GM21619 (cell line): ENCODE measurements around the gene ZNF264.
"Not testable (repeated sequence)": the region's sequence is repeated elsewhere in the genome, so short reads cannot be mapped to it uniquely, and the experiment has no call there.

Experiments
- ATAC-seq: cut with Tn5 transposase; IDR thresholded peaks from one replicate; pipeline ENCODE4 v1.9.1; 2021; ENCODE audit not compliant: unreplicated experiment

The ZNF264 gene

GRCh38 chr19:57191141-57192076 is at the start of gene ZNF264:
Gene ZNF264 (plus strand): TSS chr19:57191500. CDS start chr19:57191914, 414 bp downstream.
- peak; percentile 92 for ATAC-seq

GRCh38 chr19:57141699-57142098 is 49.6 kb upstream of the ZNF264 start:
- ATAC-seq, result no peak

GRCh38 chr19:57152921-57153320 is 38.4 kb upstream of the ZNF264 start:
- no peak for ATAC-seq

GRCh38 chr19:57161985-57162539 is 29.2 kb upstream of the ZNF264 start:
- no peak for ATAC-seq

GRCh38 chr19:57165846-57166245 is 25.5 kb upstream of the ZNF264 start:
- ATAC-seq, result no peak

- ATAC-seq, result no peak
Observed at GRCh38 chr19:57167385-57167784, 23.9 kb upstream of the ZNF264 start, which contains the start of gene DUXA. Gene DUXA (minus strand): TSS chr19:57167485. CDS start chr19:57167443, 42 bp downstream.

- ATAC-seq, result no peak
Observed at GRCh38 chr19:57171551-57172081, 19.7 kb upstream of the ZNF264 start.

DNA sequence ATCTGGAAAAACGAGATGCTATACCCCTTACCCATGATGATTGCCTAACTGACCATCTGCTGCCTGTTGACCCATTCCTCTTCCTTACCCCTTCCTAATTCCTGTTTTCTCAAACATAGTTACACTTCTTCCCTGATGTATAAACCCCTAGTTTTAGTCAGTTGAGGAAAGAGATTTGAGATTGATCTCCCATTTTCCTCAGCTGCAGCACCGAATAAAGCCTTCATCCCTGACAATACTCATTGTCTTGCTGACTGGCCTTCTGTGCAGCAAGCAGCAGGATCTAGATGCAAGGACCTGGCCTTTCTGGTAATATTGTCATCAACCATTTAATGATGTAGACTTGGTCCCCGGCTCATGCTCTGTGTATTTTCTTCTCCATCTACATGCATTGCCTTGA is 999 bp upstream of the ZNF264 start:
- ATAC-seq, result no peak

DNA sequence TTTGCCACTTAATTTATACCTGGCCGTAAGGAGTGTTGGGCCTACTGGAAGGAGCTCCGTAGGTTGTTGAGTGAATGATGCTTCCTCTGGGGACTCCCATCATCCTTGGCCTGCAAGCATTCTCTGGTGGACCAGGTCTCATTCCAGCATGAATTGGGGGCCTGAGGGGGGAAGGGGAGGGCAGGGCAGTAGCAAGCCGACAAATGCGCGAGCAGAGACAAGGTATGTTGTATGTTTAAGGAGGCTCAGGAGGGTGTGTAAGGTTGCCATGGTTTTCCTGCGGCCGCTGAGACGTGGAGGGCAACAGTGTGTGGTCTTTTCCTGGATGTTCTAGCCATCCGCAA is 749 bp downstream of the ZNF264 start:
- ATAC-seq, result no peak

- ATAC-seq, result no peak
Observed at GRCh38 chr19:57192993-57193392, 1.7 kb downstream of the ZNF264 start.

DNA sequence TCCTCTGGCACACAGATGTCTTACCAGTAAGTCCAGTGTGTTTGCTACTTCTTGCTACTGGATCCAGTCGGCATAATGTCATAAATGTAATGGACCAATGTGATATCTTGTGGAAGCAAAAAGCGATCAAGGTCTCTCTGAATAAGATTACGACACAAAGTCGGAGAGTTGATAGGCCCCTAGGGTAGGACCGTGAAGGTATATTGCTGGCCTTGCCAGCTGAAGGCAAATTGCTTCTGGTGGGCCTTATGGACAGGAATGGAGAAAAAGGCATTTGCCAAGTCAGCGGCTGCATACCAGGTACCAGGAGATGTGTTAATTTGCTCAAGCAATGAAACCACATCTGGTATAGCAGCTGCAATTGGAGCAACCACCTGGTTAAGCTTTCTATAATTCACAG is 6.6 kb downstream of the ZNF264 start:
- ATAC-seq, result not testable (repeated sequence)

GRCh38 chr19:57202160-57202559 is 10.9 kb downstream of the ZNF264 start:
- ATAC-seq, result no peak

DNA sequence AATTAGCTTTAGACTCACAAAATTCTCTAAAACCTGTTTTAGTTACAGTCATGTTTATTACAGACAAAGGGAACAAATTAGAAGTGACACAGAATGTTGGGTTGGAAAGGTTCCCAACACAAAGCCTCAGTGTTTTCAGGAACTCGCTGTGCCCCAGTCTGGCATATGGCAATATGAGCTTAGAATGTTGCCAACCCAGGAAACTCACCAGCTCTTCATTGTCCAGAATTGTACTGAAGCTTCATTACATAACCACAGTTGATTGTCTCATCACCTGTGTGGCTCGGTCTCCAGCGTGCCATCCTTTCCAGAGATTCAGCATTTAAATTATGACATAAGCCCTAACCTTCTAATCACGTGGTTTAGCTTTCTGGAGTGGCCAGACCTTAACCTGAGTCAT is 19.1 kb downstream of the ZNF264 start:
- no peak for ATAC-seq

- no peak for ATAC-seq
Observed at GRCh38 chr19:57212109-57212508, 20.8 kb downstream of the ZNF264 start.

- no peak for ATAC-seq
Observed at GRCh38 chr19:57227502-57227901, 36.2 kb downstream of the ZNF264 start.

DNA sequence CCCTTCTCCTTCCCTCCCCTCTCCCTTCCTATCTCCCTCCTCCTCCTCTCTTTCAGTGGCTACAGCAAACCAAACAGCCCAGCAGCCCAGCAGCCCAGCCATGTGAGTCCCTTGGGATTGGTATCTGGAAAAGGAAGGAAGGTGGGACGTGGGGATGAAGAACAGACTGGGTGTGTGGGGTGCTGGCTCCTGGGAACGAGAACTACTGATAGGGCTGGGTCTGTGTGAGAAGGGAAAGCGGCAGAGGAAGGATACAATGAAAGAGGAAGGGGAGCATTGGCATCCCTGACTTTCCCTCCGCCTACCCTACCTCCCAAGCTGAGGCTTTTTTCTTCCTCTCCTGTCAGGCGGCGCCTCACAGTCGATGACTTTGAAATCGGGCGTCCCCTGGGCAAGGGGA is 40.4 kb downstream of the ZNF264 start:
- ATAC-seq, result no peak

GRCh38 chr19:57233207-57233606 is 41.9 kb downstream of the ZNF264 start:
- no peak for ATAC-seq

DNA sequence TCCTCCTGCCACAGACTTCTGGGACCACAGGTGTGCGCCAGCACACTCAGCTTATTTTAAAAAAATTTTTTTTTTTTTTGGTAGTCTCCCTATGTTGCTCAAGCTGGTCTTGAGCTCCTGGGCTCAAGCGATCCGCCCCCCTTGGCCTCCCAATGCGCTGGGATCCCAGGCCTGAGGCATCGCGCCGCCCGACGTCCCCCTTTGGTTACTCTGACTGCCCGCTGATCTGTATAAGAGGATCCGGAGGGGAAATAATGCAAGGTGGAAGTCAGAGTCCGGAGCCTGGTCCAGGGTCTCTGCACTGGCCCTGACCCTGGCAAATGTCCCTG is 48.6 kb downstream of the ZNF264 start:
- peak; percentile 17 for ATAC-seq

DNA sequence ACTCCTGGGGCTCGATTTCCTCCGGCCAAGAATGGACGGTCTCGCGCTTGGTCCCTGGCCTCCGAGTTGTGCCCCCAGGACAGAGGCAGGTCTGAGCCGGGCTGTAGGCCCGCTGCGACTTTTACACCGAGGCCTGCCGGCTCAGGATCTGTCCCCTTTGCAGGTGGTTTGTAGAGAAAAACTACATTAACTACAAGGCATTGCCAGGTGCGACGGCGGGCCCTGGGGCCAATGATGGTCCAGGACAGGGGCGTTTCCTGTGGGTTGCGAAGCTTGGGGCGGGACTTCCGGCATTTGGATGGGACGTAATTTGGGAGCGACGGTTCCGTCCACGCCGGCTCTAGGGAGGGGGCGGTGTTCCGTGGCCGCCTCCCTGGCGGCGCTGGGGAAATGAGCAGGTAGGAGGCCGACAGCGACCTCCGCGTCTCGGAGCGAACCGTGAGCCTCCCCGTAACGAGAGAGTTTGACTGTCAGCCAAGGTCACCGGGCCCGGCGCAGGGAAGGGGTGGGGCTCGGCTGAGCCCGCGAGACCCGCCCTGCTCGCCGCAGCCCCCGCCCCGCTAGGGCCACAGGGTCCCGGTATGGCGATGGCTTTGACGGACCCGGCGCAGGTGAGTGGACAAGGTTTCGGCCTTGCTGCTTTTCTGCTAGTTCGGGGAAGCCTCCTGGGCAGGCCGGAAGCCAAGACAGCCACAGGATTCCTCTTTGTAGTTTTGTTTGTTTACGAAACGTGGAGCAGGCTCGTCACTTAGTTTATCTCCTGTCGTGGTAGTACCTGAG is 49.2 kb downstream of the ZNF264 start, which contains the start of gene ZNF805:
ZNF805 (plus strand) TSS at position 322 of the 780 bp plus-strand sequence; CDS start at position 582, 260 bp downstream.
- peak; percentile 88 for ATAC-seq

DNA sequence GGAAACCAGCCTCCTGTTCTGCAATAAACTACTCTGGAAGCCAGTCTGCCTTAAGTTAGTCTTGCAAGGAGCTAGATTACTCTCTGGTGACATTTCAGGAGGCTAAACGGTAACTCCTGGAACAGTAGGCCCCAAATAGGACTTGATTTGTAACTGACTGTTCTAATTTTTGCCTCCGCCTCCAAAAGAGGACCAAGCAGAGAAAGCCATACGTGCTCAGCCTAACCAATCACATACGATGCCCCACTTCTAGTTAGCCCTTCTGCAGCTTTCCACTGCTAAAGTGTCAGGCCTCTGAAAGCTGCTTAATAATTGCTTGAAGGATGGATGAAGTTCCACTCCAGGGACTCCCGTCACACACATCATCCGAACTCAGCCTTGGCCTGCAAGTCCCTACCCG is 49.9 kb downstream of the ZNF264 start:
- no peak for ATAC-seq

GRCh38 chr19:57242821-57243220 is 51.5 kb downstream of the ZNF264 start:
- no peak for ATAC-seq
